GM21786 (cell line): Measurements from ENCODE around the gene CBFA2T3.
A peak's percentile ranks its signal among the peaks of the same experiment; 100 is the strongest.

Source experiments
- ATAC-seq: cut with Tn5 transposase; IDR thresholded peaks from one replicate; pipeline ENCODE4 v1.9.1; 2021; ENCODE audit not compliant: unreplicated experiment

CBFA2T3 gene

DNA sequence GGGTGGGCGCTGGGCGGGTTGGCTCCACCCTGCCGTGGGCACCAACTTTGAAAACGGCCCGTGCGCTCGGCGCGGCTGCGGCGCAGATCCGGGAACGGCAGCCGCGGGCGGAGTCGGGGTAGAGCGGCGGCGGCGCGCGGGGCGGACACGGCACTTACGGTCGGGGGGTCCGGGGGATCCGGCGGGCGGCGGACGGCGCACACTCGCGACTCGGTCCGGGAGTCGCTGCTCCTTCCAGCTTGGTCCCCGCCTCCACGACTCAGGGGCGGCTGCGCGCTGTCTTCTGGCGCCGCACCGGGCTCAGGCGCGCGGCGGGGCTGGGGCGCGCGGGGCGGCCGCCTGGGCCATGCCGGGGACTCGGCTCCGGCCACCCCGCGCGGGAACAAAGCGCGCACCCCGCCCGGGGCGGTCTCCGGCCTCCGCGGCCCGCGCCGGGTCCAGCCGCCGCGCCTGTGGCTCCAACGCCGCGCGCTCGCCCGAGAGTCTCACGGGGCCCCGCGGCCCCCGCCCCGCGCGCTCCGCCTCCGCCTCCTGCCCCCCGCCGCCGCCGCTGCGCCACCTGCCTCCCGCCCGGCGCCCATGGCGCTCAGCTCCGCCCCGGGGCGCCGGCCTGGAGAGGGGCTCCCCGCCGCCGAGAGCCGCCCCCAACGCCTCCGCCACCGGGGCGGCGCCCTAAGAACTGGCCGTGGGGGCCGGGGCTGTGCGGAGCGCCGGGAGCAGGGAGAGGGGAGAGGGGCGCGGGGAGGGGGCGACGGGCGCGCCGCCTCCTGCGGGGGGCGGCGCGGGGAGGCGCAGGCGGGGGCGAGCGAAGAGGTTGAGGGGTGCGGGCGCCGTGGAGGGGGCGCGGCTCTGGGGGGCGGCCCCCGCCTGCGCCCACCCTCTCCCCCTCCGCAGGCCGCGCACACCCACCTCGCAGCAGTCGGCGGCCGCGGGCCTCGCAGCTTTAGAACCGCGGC lies 35.9 kb downstream of the CBFA2T3 start:
- peak; percentile 24 for ATAC-seq

DNA sequence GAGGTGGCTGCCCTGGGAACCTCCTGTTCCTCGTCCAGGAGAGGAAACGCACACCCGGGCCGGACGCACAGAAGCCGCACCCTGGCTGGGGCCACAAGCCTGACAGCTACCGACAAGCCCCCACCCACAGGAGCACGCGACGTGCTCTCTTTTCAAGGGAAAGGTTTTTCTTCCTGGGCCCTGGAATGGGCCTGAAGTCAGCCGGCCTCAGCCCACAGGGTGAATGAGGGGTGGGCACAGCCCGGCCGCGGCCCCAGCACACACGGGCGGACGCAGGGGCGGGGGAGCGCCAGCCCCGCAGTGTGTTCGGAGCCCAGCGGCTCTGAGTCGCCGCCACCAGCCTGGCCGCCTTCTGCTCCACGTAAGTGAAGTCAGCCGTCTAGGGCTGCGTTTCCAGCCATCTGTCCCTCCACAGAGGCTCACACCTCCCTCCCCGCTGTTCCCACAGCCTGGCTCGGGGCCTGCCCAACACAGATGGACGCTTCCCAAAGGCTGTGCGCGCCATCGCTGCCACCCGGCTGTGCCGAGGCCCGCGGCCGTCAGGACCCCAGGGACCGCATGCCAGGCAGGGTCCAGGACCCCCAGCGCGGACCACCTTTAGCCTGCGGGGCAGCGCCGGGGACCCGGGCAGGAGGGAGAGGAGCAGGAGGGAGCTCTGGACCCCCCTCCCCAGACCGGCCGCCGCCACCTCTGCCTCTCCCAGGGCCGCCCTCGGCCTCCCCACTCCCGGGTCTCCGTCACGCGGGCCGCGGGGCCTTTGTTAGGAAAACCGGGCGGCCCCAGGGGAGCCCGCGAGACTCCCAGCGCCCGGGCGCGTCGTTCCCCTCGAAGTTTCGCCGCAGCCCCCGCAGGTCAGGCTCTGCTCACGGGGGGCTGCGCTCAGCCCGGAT lies 36.8 kb downstream of the CBFA2T3 start:
- no peak for ATAC-seq

DNA sequence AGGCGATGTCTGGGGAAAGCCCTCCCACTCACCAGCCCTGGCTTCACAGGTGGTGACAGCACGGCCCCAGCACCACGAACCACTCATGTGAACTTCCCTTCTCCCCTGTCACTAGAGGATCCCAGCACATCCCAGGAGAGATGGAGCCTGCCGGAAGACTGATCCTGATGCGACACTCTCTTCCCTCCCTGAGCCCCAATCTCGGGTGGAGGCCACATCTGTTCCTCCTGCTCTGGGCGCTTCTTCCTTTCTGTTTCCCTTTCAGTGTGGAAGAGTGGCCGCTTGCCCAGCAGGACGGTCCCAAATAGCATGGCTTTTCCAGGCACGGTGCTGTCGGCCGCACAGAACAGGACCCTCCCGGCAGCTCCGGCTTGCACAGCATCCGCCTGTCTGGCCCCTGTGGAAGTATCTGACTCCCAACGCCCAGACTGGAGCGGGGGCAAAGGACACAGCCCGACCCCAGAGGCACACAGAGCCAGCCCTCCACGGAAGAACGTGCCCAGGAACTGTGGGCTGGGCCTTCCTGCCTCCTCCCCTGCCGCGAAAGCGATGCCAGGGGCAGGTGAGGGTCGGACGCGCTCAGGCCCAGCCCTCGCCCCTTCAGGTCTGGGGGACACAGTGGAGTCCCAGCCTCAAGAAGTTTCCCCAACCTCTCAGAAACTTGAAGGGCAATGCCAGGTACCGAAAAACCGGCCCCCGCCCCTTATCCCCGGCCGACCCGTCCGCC lies 37.6 kb downstream of the CBFA2T3 start:
- ATAC-seq = no peak

DNA sequence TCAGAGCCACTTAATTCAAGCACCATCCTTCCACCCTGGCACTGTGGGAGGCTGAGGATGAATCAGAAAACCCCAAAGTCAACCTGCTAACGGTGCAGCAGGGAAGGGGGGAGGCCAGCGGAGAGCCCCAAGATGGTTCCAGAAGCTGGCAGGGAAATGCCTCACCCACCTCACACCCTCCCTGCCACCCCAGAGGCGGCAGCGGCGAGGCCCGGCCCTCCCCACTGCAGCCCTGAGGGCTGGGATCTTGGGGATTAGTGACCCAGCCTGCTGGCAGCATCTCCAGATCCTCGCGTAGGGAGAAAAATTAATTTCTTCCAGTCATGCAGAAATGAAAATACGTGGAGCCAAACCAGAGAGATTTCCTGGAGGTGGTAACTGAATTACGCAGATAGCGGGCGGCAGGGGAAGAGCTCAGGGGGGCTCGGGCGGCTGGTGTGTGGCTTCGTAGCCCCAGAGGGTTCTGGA lies 38.2 kb downstream of the CBFA2T3 start:
- no peak for ATAC-seq

GRCh38 chr16:88938119-88938776 lies 38.8 kb downstream of the CBFA2T3 start:
- no peak for ATAC-seq

- ATAC-seq = no peak
Observed at GRCh38 chr16:88937206-88937621, 39.8 kb downstream of the CBFA2T3 start.

DNA sequence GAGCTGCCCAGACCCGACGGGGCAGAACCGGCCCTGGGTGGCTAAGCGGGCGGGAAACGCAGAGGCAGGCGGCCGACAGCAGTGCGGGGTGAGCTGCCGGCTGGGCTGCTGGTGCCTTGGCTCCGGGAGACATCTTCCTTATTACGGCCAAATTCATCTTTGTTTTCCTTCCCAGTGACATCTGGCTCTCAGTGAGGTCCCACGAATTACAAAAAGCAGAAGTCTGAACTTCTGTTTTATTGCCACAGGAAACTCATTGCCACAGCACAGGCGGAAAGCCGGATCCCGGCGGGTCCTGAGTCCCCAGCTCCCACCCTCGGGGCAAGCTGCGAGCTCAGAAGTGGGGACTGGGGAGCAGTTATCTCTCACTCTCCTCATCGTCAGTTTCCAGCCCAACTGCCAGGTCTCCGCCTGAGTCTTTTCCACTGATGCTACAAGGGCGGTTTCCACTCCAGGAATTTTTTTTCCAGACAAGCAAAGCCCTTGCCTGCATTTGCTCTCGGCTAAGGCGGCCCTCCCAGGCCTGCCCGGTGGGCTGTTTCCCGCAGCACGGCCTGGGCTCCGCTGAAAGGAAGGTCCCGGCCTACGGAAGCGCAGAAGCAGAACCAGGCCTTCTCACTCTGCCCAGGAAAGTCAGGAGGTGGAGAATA lies 40.3 kb downstream of the CBFA2T3 start:
- no peak for ATAC-seq

GRCh38 chr16:88936008-88936555 lies 40.9 kb downstream of the CBFA2T3 start:
- ATAC-seq = no peak

DNA sequence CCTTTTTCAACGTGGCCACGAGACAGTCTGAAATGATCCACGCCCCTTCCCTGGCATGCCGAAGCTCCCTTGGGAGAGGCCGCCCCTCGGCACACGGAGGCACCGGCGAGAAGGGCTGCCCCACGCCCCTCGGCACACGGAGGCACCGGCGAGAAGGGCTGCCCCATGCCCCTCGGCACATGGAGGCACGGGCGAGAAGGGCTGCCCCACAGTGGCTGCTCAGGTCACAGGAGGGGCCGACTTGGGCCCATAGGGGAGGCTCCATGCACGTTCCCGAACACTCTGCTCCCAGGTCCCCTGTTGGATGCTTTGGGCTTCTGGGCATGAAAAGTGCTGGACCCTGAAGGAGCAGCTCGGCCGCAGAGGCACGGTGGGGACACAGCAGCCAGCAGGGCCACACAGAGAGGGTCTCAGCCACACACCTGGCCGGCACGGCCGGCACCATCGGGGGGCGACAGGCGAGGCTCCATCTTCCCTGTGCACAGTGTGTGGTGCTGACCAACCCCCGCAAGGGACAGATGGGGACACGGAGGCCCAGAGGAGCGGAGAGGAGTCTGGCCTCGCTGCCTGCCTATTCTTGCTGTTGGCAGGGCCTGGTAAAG lies 42.8 kb downstream of the CBFA2T3 start:
- no peak for ATAC-seq

GRCh38 chr16:88932929-88933328 lies 44.1 kb downstream of the CBFA2T3 start:
- ATAC-seq = no peak

GRCh38 chr16:88931936-88932335 lies 45.1 kb downstream of the CBFA2T3 start:
- ATAC-seq = no peak

GRCh38 chr16:88931373-88931900 lies 45.6 kb downstream of the CBFA2T3 start:
- ATAC-seq = no peak

DNA sequence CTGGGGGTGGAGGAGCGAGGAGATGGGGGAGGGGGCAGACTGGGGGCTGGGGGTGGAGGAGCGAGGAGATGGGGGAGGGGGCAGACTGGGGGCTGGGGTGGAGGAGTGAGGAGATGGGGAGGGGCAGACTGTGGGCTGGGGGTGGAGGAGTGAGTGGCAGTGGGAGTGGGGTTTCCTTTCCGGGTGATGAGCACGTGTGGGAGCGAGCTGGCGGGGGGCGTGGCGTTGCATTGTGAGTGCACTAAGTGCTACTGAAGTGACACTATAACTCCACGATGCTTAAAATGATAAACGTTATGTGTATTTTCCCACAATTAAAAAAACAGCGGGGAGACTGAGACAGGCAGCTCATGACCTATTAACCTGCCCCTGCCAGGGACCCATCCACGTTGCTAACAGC lies 46.3 kb downstream of the CBFA2T3 start:
- no peak for ATAC-seq

GRCh38 chr16:88929091-88929445 lies 47.9 kb downstream of the CBFA2T3 start:
- ATAC-seq = no peak

GRCh38 chr16:88928405-88929090 lies 48.5 kb downstream of the CBFA2T3 start:
- no peak for ATAC-seq

DNA sequence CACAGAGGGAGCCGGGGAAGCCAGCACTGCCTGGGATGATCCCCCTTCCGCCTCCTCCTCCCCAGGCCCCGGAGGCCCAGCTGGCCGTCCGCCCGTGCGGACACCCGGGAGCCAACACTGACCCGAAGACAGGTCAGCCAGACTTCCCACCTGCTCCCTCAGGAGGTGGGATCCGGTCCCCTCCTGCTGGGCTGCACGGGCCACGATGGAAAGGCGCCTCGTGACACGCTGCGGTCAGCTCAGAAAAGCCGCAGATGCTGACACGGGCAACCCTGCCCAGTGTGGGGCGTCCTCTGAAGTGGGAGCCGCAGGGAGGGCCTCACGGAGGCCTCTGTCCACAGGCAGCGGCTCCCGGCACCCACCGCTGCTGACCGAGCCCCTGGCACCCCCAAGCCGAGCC lies 49.3 kb downstream of the CBFA2T3 start:
- no peak for ATAC-seq

GRCh38 chr16:88927010-88927409 lies 50.0 kb downstream of the CBFA2T3 start:
- no peak for ATAC-seq

DNA sequence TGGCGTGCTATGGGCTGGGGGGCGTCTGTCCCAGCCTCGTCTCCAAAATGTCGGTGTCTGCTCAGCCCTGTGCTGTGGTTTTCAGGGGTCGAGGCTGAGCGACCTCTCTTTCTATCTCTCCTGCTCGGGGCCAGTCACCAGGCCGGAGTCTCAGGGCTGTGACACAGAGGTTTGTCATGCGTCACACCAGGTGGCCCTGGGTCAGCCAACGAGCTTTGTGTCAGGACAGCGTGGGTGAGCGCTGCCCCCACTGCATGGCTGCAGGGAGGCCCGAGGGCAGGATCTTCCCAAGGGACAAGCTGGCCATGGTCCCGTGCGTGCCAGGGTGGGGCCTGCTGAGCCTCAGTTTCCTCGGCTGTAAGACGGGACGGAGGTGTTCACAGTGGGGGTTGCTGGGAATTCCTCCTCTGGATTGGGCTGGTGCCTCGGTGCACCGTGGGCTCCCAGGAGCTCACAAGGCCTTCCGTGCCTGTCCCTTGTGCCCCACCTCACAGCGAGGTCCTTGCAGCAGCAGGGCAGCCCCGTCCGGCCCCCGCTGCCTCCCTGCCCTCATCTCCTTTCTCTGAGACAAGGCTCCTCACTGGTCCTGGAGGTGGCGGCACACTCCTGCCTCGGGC lies 50.5 kb downstream of the CBFA2T3 start:
- no peak for ATAC-seq
